K562 (cell line): Measurements from ENCODE around the gene NACC1. TPM values are rescaled to one million over a fixed set of nuclear protein-coding genes. Genes with fewer than 3 reads are reported as not detected.

Experiments
- CC2D1A ChIP-seq: fragments of 450-650 bp; IDR thresholded peaks from 2 replicates; pipeline ENCODE4 v1.6.1; 2017; ENCODE audit warnings: mild to moderate bottlenecking
- CREB1 ChIP-seq, 2 experiments: sonication (generic) in 1 of 2; formaldehyde crosslinking in 1 of 2; IDR thresholded peaks; 2 replicates each; pipeline versions ENCODE4 v1.6.1 to v1.8.0; 2012 to 2022; ENCODE audit warnings: inconsistent platforms in 1 of 2, mild to moderate bottlenecking in 1 of 2, missing genetic modification reagents in 1 of 2, moderate library complexity in 1 of 2
- EWSR1 ChIP-seq: fragments of 450-650 bp; IDR thresholded peaks from 2 replicates; pipeline ENCODE4 v1.6.1; 2018; ENCODE audit warnings: borderline replicate concordance, mild to moderate bottlenecking, low read depth, moderate library complexity; ENCODE audit not compliant: partially characterized antibody
- HOXB6 ChIP-seq: fragments of 250-450 bp; sonication (Bioruptor Pico); IDR thresholded peaks from 2 replicates; pipeline ENCODE4 v1.5.1; 2022; ENCODE audit warnings: mild to moderate bottlenecking, borderline replicate concordance
- JUNB ChIP-seq: fragments of 450-650 bp; formaldehyde crosslinking; conservative IDR thresholded peaks from 2 replicates; pipeline ENCODE4 v1.4.0; 2020; ENCODE audit warnings: mild to moderate bottlenecking
- MAFK ChIP-seq: IDR thresholded peaks from 2 replicates; pipeline ENCODE4 v1.6.1; 2011; ENCODE audit warnings: low read length, improper control_type of control experiment
- MCM2 ChIP-seq: fragments of 450-650 bp; IDR thresholded peaks from 2 replicates; pipeline ENCODE4 v1.6.1; 2017; ENCODE audit warnings: low read depth, mild to moderate bottlenecking
- NCOR1 ChIP-seq: fragments of 450-650 bp; IDR thresholded peaks from 2 replicates; pipeline ENCODE4 v1.6.1; 2016; ENCODE audit warnings: mild to moderate bottlenecking, moderate library complexity
- NEUROD1 ChIP-seq: fragments of 150-350 bp; IDR thresholded peaks from 2 replicates; pipeline ENCODE4 v1.6.1; 2014; ENCODE audit warnings: borderline replicate concordance, low read length, low read depth; ENCODE audit not compliant: partially characterized antibody
- PML ChIP-seq: IDR thresholded peaks from 2 replicates; pipeline ENCODE4 v1.6.1; 2012; ENCODE audit warnings: low read length, inconsistent platforms
- RFX5 ChIP-seq: IDR thresholded peaks from 2 replicates; pipeline ENCODE4 v1.6.1; 2011; ENCODE audit warnings: low read depth, mild to moderate bottlenecking, improper control_type of control experiment, low read length
- TBL1XR1 ChIP-seq, 2 experiments: IDR thresholded peaks; 2 replicates each; pipeline ENCODE4 v1.6.1; 2012; ENCODE audit warnings: improper control_type of control experiment in 2 of 2, low read length in 2 of 2, mild to moderate bottlenecking in 1 of 2
- TOE1 ChIP-seq, 2 experiments: fragments of 450-650 bp in 1 of 2; sonication (generic) in 1 of 2; formaldehyde crosslinking in 1 of 2; IDR thresholded peaks; 2 replicates each; pipeline versions ENCODE4 v1.7.1 to v1.8.0; 2016 to 2022; ENCODE audit warnings: borderline replicate concordance in 2 of 2, mild to moderate bottlenecking in 2 of 2, antibody characterized with exemption in 1 of 2, inconsistent platforms in 1 of 2, low read depth in 1 of 2, missing genetic modification reagents in 1 of 2, moderate library complexity in 1 of 2
- WHSC1 ChIP-seq: IDR thresholded peaks from one replicate; pipeline ENCODE4 v1.6.1; 2012; ENCODE audit warnings: low read length, control low read depth, inconsistent platforms
- ZBTB17 ChIP-seq: fragments of 450-650 bp; formaldehyde crosslinking; IDR thresholded peaks from 2 replicates; pipeline ENCODE4 v1.4.0; 2020; ENCODE audit warnings: mild to moderate bottlenecking
- ZC3H4 ChIP-seq: sonication (generic); formaldehyde crosslinking; IDR thresholded peaks from 2 replicates; pipeline ENCODE4 v1.9.0; 2021; ENCODE audit warnings: missing genetic modification reagents, borderline replicate concordance
- ZEB2 ChIP-seq: fragments of 450-650 bp; IDR thresholded peaks from 2 replicates; pipeline ENCODE4 v1.6.1; 2016
- ZNF551 ChIP-seq: fragments of 250-450 bp; sonication (Bioruptor Pico); IDR thresholded peaks from 2 replicates; pipeline ENCODE4 v1.5.0; 2021; ENCODE audit warnings: mild to moderate bottlenecking, moderate library complexity
- polyA plus RNA-seq, 8 experiments: library from polyadenylated mRNA; depleted of rRNA in 4 of 8; stranded (reverse) in 5 of 8; unstranded in 3 of 8; fragments of >200 nt; fragmentation: Nextera tagmentation in 2 of 8; fragmentation: Illumina TruSeq in 1 of 8; extraction: Ambion mirVana in 2 of 8; extraction: Trizol in 1 of 8; gene quantifications; 2 replicates each; pipeline versions ENCODE4 v1.2.1 to v1.2.3, GENCODE V29; 2011 to 2014; ENCODE audit warnings: inconsistent platforms in 1 of 8, missing spikeins in 1 of 8
- total RNA-seq, 7 experiments: library from RNA; depleted of rRNA in 6 of 7; stranded (reverse); fragments of >200 nt in 6 of 7; fragmentation: Illumina TruSeq in 2 of 7; extraction: Trizol in 2 of 7; gene quantifications; 2 replicates each; pipeline versions ENCODE4 v1.2.1 to v1.2.3, GENCODE V29; 2011 to 2021; ENCODE audit warnings: low replicate concordance in 1 of 7
- TF ChIP-seq, protein P1 (sequence below): fragments of 150-350 bp; IDR thresholded peaks from 2 replicates; pipeline ENCODE4 v1.6.1; 2014; ENCODE audit warnings: low read depth, mild to moderate bottlenecking, low read length, borderline replicate concordance
- TF ChIP-seq, protein P2 (sequence below): fragments of 450-650 bp; IDR thresholded peaks from 2 replicates; pipeline ENCODE4 v1.6.1; 2017; ENCODE audit warnings: antibody characterized with exemption
- TF ChIP-seq, protein P3 (sequence below), 2 experiments: fragments of 450-650 bp; IDR thresholded peaks; 2 replicates each; pipeline ENCODE4 v1.6.1; 2016

The NACC1 gene
- total and polyA plus RNA-seq, 9 of the 15 experiments (the other 6 are each of a cell fraction or from before 2014, with no cell fraction given): 0.04 to 96.6 (median 25.8) TPM

DNA sequence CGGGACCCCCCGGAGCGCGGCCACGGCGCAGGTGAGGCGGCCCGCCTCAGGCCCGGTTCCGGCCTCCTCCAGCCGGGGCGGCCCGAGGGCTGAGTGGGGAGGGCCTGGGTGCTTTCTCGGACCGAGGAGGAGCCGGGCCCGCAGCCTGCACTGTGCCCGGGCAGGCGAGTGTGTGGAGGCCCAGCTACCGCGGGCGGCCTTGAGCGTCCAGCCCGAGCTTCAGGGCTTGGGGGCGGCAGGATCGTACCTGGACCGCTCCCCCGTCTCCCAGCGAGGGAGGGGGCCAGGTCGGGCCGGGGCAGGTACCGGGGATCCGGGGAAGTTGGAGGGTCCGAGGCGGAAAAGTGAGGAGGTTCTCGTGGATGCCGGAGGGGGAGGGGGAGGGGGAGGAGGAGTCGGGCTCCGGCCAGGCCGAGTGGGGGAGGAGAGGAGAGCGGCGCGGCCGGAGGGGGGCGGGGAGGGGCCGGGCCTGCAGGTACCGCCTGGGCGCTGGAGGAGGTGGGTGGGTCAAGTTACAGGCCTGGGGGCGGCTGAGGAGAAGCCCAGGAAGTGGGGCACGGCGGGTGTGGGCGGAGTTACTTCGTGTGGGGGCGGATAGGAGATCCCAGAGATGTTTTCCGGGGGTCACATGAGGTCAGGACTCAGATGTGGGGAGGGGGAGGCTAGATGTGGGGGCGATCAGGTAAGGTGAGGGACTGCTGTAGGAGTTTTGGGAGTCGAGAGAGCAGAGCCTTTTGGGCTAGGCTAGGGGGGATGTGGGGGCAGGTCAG, 545 bp downstream of the NACC1 start (continued):
- TF ChIP-seq, protein P1, sequence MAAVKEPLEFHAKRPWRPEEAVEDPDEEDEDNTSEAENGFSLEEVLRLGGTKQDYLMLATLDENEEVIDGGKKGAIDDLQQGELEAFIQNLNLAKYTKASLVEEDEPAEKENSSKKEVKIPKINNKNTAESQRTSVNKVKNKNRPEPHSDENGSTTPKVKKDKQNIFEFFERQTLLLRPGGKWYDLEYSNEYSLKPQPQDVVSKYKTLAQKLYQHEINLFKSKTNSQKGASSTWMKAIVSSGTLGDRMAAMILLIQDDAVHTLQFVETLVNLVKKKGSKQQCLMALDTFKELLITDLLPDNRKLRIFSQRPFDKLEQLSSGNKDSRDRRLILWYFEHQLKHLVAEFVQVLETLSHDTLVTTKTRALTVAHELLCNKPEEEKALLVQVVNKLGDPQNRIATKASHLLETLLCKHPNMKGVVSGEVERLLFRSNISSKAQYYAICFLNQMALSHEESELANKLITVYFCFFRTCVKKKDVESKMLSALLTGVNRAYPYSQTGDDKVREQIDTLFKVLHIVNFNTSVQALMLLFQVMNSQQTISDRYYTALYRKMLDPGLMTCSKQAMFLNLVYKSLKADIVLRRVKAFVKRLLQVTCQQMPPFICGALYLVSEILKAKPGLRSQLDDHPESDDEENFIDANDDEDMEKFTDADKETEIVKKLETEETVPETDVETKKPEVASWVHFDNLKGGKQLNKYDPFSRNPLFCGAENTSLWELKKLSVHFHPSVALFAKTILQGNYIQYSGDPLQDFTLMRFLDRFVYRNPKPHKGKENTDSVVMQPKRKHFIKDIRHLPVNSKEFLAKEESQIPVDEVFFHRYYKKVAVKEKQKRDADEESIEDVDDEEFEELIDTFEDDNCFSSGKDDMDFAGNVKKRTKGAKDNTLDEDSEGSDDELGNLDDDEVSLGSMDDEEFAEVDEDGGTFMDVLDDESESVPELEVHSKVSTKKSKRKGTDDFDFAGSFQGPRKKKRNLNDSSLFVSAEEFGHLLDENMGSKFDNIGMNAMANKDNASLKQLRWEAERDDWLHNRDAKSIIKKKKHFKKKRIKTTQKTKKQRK: no peak
- peak; percentile 20 for TF ChIP-seq NEUROD1
- TF ChIP-seq MAFK: no peak
- no peak for TF ChIP-seq ZNF551 (CRISPR knock-in tag)
- no peak for TF ChIP-seq ZBTB17 (CRISPR knock-in tag)
- TF ChIP-seq TBL1XR1 (IDR thresholded peaks at IDR 0.05; ENCODE audit: low read length in 2 of 2): peak in 1 of 2 experiments; percentile 53; a peak in 1 of 4 replicates
- no peak for TF ChIP-seq ZC3H4 (CRISPR knock-in tag)
- TF ChIP-seq WHSC1: no peak
- TF ChIP-seq MCM2: no peak
- TF ChIP-seq, protein P2, sequence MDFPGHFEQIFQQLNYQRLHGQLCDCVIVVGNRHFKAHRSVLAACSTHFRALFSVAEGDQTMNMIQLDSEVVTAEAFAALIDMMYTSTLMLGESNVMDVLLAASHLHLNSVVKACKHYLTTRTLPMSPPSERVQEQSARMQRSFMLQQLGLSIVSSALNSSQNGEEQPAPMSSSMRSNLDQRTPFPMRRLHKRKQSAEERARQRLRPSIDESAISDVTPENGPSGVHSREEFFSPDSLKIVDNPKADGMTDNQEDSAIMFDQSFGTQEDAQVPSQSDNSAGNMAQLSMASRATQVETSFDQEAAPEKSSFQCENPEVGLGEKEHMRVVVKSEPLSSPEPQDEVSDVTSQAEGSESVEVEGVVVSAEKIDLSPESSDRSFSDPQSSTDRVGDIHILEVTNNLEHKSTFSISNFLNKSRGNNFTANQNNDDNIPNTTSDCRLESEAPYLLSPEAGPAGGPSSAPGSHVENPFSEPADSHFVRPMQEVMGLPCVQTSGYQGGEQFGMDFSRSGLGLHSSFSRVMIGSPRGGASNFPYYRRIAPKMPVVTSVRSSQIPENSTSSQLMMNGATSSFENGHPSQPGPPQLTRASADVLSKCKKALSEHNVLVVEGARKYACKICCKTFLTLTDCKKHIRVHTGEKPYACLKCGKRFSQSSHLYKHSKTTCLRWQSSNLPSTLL: no peak
- peak; percentile 55; the same call in 1 of the 2 replicates for TF ChIP-seq ZEB2
- peak; percentile 71 for TF ChIP-seq NCOR1
- TF ChIP-seq JUNB (CRISPR knock-in tag): no peak
- TF ChIP-seq HOXB6 (CRISPR knock-in tag): no peak
- TF ChIP-seq TOE1 (IDR thresholded peaks at IDR 0.05; ENCODE audit: borderline replicate concordance): peak; percentile 51; the same call in 1 of the 2 replicates
- no peak for TF ChIP-seq TOE1 (CRISPR knock-in tag; IDR thresholded peaks at IDR 0.05; ENCODE audit: borderline replicate concordance, low read depth)
- TF ChIP-seq PML: no peak
- no peak for TF ChIP-seq CC2D1A
- TF ChIP-seq CREB1 (IDR thresholded peaks at IDR 0.05): no peak
- no peak for TF ChIP-seq CREB1 (CRISPR knock-in tag; IDR thresholded peaks at IDR 0.05)
- TF ChIP-seq EWSR1: no peak
- TF ChIP-seq, protein P3, sequence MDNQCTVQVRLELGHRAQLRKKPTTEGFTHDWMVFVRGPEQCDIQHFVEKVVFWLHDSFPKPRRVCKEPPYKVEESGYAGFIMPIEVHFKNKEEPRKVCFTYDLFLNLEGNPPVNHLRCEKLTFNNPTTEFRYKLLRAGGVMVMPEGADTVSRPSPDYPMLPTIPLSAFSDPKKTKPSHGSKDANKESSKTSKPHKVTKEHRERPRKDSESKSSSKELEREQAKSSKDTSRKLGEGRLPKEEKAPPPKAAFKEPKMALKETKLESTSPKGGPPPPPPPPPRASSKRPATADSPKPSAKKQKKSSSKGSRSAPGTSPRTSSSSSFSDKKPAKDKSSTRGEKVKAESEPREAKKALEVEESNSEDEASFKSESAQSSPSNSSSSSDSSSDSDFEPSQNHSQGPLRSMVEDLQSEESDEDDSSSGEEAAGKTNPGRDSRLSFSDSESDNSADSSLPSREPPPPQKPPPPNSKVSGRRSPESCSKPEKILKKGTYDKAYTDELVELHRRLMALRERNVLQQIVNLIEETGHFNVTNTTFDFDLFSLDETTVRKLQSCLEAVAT (IDR thresholded peaks at IDR 0.05): 0 out of 4 replicates have a peak, but pooled peaks of 1 of the 2 experiments have one; percentile 12
- no peak for TF ChIP-seq RFX5
